Activated naive CD8-positive, alpha-beta T cell treated with anti-CD3 and anti-CD28 coated beads, Interleukin-2, amount 50 U/mL, for 16 hours (primary cell): ENCODE measurements around the gene FGF18.
A peak's percentile ranks its signal among the peaks of the same experiment; 100 is the strongest.
"Not testable (repeated sequence)": the region's sequence is repeated elsewhere in the genome, so short reads cannot be mapped to it uniquely, and the experiment has no call there.

Experiments used
- DNase-seq: peaks from one replicate; pipeline ENCODE4 v3.0.0-alpha.2; 2020; ENCODE audit warnings: low read depth, low spot score

Gene FGF18, protein sequence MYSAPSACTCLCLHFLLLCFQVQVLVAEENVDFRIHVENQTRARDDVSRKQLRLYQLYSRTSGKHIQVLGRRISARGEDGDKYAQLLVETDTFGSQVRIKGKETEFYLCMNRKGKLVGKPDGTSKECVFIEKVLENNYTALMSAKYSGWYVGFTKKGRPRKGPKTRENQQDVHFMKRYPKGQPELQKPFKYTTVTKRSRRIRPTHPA

DNA sequence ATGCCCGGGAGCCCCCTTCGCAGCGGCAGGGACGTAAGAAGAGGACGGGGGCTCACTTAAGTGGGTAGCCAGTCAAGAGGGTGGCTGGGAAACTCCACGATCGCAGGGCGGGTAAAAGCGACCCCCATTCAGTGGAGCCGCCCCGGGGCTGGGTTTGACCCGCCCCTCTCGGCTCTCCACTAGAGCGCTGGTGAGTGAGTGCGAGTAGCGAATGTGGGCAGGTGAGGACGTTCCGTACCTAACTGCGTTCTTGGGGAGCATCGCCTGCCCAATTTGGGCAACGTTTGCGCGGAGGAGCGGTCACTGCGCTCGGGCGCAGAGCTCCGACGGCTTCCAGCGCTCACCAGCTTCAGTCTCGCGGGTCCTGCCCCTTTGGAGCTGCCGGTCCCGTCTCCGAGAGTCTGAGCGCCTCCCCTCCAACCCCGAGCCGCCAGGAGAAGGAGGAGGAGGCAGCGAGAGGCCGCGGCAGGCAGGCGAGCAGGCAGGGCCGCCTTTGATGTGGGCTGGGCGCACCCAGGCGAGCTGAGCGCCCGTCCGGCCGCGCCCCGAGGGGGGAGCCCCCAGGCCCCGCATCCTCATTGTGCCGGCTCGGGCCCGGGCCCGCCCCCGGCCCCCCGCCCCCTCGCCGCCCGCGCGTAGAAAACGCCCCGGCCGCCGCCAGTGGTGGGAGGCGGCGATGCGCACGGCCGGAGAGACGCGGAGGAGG is at the start of gene FGF18:
FGF18 (plus strand) TSS at position 666 of the 706 bp plus-strand sequence. CDS start 553 bp downstream, outside the sequence.
- DNase-seq = no peak

DNA sequence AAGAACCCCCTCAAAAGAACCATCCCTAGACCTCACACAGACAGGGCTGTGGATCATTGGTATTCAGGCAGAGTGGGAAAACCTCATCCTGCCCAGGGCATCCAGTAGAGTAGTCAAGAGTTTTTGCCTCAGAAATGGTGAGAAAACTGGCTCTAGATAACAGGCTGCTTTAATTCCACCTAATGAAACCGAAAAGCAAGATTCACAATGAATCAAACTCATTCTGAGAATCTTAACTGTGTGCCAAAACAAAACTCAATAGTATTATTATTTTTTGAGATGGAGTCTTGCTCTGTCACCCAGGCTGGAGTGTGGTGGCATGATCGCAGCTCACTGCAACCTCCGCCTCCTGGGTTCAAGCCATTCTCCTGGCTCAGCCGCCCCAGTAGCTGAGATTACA is 49.5 kb upstream of the FGF18 start:
- no peak for DNase-seq

DNA sequence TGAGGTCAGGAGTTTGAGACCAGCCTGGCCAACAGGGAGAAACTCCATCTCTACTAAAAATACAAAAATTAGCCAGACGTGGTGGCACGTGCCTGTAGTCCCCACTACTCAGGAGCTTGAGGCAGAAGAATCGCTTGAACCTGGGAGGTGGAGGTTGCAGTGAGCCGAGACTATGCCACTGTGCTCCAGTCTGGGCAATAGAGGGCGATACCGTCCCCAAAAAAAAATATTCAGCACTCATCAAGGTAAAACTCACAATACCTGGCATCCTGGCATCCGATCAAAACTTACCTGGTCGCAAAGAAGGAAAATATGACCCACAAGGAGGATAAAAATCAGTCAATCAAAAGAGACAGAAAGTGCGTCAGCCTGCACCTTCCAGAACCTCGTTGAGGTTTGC is 48.6 kb upstream of the FGF18 start:
- not testable (repeated sequence) for DNase-seq

DNA sequence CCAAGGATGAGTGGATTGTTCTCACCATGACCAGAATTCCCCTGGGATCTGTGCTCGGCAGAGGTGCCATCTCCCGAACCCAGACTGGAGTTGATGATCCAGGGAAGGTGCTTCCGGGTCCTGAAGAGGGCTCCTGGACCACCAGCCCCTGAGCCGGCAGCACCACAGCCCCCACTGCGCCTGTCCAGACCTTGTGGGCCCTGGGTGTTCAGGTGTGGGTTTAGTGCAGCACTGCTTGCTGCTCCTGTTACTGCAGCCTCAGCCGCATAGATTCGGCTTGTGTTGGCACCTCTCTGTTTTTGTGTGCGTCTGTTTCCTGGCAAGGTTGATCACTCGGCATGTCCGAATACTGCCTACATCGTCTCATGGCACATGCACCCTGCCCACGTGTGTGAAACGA is 48.1 kb upstream of the FGF18 start:
- DNase-seq = no peak

DNA sequence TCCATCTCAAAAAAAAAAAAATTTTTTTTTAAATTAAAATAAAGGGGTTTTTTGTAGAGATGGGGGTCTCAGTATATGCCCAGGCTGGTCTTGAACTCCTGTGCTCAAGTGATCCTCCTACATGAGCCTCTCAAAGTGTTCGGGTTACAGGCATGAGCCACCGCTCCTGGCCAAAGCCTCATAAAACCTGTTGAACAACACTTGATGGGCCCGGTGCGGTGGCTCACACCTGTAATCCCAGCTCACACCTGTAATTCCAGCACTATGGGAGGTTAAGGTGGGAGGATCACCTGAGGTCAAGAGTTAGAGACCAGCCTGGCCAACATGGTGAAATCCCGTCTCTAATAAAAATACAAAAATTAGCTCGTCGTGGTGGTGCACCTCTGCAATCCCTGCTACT is 39.5 kb upstream of the FGF18 start:
- no peak for DNase-seq

DNA sequence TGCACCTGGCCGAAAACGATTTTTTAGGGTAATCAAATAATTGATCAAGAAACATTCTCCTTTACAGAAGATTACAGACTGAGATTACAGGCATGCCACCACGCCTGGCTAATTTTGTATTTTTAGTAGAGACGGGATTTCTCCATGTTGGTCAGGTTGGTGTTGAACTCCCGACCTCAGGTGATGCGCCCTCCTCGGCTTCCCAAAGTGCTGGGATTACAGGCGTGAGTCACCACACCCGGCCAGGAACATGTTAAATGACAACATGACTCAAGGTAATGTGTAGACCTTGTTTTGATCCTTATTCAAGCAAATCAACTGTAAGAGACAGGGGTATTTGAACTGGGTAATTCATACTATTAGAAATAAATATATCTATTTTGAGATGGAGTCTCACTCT is 35.0 kb upstream of the FGF18 start:
- not testable (repeated sequence) for DNase-seq

DNA sequence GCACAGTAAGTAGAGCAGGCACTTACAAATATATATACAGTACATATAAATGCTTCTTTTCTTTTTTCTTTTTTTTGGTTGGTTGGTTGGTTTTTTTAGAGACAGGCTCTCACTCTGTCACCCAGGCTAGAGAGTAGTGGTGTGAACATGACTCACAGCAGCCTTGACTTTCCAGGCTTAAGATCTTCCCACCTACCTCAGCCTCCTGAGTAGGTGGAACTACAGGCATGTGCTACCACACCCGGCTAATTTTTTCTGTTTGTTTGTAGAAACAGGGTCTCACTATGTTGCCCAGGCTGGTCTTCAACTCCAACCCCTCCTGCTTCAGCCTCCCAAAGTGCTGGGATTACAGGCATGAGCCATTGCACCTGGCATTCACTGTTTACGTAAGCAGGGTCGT is 34.4 kb upstream of the FGF18 start:
- DNase-seq = not testable (repeated sequence)

DNA sequence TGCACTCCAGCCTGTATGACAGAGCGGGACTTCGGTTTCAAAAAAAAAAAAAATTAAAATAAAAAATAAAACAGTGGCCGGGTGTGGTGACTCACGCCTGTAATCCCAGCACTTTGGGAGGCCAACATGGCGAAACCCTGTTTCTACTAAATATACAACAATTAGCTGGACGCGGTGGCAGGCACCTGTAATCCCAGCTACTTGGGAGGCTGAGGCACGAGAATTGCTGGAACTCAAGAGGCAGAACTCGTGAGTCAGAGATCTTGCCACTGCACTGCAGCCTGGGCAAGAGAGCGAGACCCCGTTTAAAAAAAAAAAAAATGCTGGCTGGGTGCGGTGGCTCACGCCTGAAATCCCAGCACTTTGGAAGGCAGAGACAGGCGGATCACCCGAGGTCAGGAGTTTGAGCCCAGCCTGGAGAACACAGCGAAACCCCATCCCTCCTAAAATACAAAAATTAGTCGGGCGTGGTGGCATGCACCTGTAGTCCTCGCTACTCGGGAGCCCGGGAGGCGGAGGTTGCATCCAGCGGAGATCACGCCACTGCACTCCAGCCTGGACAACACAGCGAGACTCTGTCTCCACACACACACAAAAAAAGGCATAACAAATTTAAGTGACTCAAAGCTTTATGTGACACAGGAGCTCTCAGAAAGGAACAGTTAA is 33.3 kb upstream of the FGF18 start:
- no peak for DNase-seq

DNA sequence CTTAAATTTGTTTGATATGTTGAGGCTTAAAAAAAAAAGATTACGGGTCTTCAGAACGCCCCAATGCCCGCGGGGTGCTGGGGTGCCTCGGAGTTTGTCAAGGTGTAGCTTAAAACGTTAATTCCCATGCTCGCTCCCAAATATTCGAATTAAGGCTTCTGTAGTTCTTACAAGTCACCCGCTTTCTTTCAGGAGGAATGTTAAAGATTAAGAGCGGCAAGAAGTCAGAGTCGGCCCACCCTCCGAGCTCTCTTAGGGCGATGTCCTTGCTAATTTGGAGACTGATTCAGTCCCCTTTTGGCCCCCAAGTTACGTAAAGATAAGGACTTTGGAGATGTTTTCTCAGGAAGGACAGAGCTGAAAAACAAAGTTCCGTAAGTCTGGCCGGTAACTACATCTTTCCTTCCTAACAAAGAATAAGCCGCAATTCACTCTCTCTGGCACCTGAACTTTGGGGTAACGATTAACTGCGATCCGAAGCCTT is 32.5 kb upstream of the FGF18 start:
- no peak for DNase-seq

DNA sequence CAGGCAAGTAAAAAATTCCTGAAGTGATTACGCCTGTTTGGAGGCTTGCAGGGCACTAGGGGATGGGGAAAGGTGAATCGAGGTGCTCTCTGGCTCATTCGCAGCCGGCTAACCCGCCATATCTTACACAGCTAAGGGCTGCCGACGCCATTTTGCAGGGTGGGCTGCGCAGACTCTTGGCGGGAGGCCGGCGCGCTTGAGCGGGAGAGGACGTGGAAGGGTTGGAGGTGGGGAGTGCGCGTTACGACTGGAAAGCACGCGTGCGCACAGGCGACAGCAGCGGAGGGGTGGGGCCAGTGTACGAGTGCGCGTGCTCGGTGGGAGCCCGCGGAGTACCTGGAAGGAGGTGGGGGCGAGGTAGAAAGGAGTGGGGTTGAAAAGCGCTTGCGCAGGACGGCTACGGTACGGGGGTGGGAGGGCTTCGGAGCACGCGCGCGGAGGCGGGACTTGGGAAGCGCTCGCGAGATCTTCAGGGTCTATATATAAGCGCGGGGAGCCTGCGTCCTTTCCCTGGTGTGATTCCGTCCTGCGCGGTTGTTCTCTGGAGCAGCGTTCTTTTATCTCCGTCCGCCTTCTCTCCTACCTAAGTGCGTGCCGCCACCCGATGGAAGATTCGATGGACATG is 32.0 kb upstream of the FGF18 start, which contains the start of gene NPM1:
NPM1 (plus strand) TSS at position 505 of the 625 bp plus-strand sequence; CDS start at position 605, 100 bp downstream.
- DNase-seq = peak; percentile 96

DNA sequence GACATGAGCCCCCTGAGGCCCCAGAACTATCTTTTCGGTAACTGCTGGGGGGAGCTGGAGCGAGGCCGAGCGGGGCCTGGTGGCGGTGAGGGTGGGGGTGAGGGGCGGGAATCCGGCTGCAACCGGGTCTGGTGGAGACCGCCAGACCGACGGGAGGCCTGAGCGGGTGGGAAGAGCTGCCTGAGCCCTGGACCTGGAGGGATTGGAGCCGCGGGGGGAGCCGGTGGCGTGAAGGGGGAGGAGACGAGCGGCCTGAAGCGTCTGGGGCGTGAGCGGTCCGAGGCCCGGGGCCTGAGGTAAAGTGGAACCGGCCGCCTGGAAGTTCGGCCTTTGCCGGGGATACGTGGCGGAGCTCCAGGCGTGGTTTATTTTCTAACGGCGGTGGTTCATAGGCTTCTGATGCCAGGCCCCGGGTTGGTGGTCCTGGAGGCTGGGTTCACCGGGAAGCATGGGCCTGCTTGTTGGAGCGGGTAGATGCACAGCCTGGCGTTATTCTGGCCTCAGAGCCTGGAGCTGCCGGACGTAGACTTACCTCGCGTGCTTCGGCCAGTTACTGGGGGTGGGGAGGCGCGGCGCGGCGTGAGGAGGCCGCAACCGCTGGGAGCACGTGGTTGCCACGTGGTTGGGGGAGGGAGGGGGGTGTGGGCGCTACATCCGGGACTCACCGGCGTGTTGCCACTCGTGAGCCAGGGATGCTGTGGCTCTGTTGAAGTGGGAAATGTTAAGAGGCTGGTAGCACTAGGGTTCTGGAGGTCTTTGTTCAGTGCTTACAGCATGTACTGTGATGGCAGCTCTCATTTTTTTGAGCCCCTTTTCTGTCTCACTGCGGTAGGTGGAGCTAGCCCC is 31.3 kb upstream of the FGF18 start:
- DNase-seq = peak; percentile 72

DNA sequence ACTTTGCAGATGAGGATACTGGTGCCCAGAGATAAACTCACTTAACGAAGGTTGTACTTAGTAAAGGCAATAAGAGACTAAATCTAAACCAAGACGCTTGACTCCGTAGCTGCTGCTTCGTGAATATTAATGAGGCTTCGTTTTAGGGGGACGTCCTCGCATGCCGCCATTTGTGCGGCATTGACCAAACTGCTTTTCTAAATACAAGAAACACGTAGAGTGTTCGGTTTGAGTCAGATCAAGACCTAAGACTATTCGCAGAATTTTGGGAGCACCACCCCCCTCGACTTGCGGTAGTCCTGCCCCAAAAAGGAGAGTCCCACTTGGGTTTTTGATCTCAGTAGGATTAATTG is 30.7 kb upstream of the FGF18 start:
- no peak for DNase-seq

DNA sequence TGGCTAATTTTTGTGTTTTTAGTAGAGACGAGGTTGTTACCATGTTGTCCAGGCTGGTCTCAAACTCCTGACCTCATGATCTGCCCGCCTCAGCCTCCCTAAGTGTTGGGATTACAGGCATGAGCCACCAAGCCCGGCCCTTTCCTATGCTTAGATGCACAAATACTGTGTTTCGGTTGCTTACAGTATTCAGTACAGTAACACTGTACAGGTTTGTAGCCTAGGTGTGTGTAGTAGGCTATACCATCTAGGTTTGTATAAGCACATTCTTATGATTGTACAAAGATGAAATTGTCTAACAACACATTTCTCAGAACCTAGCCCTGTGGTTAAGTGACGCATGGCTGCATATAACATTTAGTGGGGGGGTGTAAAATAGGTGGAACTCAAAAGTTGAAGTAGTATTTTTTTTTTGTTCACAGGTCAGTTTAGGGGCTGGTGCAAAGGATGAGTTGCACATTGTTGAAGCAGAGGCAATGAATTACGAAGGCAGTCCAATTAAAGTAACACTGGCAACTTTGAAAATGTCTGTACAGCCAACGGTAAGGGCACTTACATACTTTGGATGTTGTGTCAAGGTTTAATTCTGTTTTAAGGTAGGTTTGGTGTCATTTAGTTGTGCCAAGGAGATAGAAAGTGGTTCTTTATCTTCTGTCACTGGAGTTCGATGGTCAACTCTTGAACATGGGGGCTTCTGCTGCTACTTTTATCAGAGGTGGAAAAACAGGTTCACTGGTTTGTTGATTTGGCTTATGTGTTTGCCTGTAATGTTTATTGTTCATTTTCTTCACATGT is 28.4 kb upstream of the FGF18 start:
- no peak for DNase-seq

DNA sequence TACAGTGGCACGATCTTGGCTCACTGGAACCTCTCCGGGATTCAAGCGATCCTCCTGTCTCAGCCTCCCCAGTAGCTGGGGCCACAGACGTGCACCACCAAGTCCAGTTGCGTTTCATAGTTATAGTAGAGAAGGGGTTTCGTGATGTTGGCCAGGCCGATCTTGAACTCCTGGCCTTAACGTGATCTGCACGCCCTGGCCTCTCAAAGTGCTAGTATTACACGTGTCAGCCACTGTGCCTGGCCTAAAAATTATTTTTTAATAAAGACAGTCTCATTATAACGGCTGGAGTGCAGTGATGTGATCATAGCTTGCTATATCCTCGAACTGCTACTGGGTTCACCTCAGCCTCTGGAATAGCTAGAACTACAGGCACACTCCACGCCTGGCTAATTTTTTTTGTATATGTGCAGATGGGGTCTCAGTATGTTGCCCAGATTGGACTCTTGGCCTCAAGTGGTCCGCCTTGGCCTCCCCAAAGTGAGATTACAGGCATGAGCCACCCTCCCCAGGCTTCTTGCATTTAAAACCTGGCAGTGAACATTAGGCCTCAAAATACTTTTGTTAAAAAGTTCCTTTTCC is 27.4 kb upstream of the FGF18 start:
- no peak for DNase-seq

DNA sequence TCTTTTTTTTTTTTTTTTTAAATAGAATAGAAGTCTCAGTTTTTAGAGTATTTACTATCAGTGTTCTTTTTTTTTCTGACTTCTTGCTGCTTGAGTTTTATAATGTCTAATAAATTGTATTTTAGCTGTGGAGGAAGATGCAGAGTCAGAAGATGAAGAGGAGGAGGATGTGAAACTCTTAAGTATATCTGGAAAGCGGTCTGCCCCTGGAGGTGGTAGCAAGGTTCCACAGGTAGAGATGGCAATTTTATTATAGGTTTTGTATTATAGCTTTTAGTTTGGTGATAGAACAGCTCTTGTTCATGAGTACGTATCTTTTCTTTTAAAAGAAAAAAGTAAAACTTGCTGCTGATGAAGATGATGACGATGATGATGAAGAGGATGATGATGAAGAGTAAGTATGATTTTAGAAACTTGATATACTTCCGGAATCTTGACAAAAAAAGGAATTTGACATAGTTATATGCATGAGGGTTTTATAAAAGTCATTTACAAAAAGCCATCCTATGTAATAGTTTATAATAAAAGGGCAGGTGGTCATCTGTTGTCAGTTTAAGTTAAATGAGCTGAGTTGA is 26.8 kb upstream of the FGF18 start:
- DNase-seq = no peak

DNA sequence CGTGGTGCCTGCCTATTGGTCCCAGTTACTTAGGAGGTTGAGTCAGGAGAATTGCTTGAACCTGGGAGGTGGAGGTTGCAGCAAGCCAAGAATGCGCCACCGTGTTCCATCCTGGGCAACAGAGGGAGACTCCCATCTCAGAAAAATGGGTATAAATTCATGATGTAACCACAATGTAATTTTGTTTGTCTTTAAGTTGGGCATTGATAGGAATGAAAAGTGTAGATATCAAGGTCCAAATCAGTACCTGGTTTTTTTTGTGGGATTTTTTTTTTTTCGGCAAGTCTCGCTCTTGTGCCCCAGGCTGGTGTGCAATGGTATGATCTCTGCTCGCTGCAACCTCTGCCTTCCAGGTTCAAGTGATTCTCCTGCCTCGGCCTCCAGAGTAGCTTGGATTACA is 24.4 kb upstream of the FGF18 start:
- no peak for DNase-seq

DNA sequence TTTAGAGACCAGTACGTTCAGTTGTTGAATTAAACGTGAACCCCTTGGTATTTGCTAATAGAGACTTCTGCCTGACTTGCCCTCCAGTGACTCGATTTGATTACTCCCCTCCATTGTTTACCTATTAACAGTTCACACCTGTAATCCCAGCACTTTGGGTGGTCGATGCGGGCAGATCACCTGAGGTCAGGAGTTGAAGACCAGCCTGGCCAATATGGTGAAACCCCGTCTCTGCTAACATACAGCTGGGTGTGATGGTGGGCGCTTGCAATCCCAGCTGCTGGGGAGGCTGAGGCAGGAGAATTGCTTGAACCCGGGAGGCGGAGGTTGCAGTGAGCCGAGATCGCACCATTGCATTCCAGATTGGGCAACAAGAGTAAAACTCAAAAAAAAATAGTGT is 22.9 kb upstream of the FGF18 start:
- not testable (repeated sequence) for DNase-seq

DNA sequence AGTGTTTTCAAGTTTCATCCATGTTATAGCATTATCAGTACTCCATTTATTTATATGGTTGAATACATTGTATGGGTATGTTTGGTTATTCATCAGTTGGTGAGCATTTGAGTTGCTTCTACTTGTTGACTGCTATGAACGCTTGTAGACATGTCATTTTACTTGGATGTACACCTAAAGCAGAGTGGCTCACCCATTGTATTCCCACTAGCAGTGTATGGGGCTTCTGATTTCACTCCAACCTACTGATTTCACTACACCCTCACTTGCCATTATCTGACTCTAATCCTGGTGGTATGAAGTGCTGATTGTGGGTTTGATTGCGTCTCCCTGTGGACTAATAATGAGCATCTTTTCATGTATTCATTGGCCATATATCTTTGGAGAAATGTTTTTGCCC is 22.3 kb upstream of the FGF18 start:
- no peak for DNase-seq

DNA sequence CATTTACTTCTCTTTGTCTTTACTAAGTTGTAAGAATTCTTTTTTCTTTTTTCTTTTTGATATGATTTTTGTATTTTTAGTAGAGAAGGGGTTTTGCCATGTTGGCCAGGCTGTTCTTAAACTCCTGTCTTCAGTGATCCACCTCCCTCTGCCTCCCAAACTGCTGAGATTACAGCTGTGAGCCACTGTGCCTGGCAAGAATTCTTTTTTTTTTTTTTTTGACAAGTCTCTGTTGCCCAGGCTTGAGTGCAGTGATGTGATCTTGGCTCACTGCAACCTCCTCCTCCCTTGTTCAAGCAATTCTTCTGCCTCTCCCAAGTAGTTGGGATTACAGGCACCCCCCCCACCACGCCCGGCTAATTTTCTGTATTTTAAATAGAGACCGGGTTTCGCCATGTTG is 21.8 kb upstream of the FGF18 start:
- DNase-seq = no peak

DNA sequence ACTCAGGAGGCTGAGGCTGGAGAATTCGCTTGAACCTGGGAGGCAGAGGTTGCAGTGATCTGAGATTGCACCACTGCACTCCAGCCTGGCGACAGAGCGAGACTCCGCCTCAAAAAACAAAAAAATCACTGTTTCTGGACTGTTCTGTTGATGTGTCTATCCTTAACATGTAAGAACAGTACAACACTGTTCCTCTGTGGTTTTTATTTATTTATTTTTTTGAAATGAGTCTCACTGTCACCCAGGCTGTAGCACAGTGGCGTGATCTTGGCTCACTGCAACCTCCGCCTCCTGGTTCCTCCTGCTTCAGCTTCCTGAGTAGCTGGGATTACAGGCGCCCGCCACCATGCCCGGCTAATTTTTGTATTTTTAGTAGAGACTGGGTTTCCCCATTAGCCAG is 20.8 kb upstream of the FGF18 start:
- DNase-seq = not testable (repeated sequence)
